Measurements from ENCODE around the gene TECPR1. TPM values are rescaled to one million over a fixed set of nuclear protein-coding genes. Genes with fewer than 3 reads are reported as not detected.

Gene TECPR1
- total RNA-seq, 1 experiment from 2014 or later = 12.9 TPM

- intact Hi-C loops (cut with micrococcal nuclease; ENCODE audit: unreplicated experiment) = no loop called here
- no peaks in the 10 kb centered on the region for H3K9me3 Mint-ChIP-seq (ENCODE audit: low read depth, unreplicated experiment)
- no peak for DNase-seq
- no peaks in the 10 kb centered on the region for H3K4me1 Mint-ChIP-seq (ENCODE audit: low read depth, unreplicated experiment)
- no TSS peak for BruUV-seq (replicated peaks)
- TF ChIP-seq CTCF (IDR thresholded peaks at IDR 0.05; ENCODE audit: unreplicated experiment) = no peak
- peaks cover 6% of the 10 kb centered on the region for H3K36me3 Mint-ChIP-seq (ENCODE audit: insufficient read depth, unreplicated experiment)
- H3K4me3 Mint-ChIP-seq (ENCODE audit: low read depth, unreplicated experiment) = no peak overlapping the region
- H3K27ac Mint-ChIP-seq (ENCODE audit: unreplicated experiment) = no peak overlapping the region
- CTCF ChIA-PET = no interaction called here
- H3K27me3 Mint-ChIP-seq (ENCODE audit: unreplicated experiment) = no peaks in the 10 kb centered on the region
These were observed 20.4 kb downstream of the TECPR1 start for GRCh38 chr7:98231493-98232262.

DNA sequence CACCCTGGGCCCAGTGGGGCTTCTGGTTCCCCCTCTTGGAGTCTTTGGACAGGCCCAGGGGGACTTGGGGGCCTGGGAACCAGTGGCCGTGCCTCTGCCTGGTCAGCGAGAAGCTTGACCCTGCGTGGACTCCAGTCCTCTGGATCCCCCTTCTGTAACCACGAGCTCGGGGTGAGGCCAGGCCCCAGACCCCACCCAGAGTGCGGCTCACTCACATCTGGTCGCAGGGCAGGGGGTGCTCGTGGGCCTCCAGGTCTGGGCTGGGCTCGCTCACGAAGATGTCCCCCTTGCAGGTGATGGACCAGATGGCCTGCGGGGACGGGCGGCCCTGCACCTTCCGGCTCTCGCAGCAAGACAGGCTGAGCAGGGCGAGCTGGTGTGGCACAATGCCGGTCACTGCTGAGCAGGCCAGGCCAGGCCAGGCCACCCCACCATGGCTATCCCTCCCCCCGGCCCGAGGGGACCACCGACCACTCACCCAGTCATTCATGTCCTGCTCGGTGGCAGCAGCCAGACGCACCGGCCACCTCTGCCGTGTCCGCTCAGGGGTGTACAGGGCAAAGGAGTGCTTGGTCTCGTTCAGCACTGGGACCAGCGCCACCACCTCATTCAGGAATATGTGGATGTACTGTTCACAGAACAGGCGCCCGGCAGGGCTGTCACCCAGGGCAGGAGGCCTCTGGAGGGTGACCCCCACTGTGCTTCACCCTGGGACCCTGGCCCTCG is 21.1 kb downstream of the TECPR1 start:
- TF ChIP-seq CTCF (IDR thresholded peaks at IDR 0.05; ENCODE audit: unreplicated experiment) = no peak
- H3K4me3 Mint-ChIP-seq (ENCODE audit: low read depth, unreplicated experiment) = no peak overlapping the region
- BruUV-seq (replicated peaks) = no TSS peak
- H3K27me3 Mint-ChIP-seq (ENCODE audit: unreplicated experiment) = no peaks in the 10 kb centered on the region
- no peak for DNase-seq
- peaks cover 6% of the 10 kb centered on the region for H3K36me3 Mint-ChIP-seq (ENCODE audit: insufficient read depth, unreplicated experiment)
- no peaks in the 10 kb centered on the region for H3K4me1 Mint-ChIP-seq (ENCODE audit: low read depth, unreplicated experiment)
- H3K9me3 Mint-ChIP-seq (ENCODE audit: low read depth, unreplicated experiment) = no peaks in the 10 kb centered on the region
- intact Hi-C loops (cut with micrococcal nuclease; ENCODE audit: unreplicated experiment) = no loop called here
- CTCF ChIA-PET = no interaction called here
- H3K27ac Mint-ChIP-seq (ENCODE audit: unreplicated experiment) = no peak overlapping the region

DNA sequence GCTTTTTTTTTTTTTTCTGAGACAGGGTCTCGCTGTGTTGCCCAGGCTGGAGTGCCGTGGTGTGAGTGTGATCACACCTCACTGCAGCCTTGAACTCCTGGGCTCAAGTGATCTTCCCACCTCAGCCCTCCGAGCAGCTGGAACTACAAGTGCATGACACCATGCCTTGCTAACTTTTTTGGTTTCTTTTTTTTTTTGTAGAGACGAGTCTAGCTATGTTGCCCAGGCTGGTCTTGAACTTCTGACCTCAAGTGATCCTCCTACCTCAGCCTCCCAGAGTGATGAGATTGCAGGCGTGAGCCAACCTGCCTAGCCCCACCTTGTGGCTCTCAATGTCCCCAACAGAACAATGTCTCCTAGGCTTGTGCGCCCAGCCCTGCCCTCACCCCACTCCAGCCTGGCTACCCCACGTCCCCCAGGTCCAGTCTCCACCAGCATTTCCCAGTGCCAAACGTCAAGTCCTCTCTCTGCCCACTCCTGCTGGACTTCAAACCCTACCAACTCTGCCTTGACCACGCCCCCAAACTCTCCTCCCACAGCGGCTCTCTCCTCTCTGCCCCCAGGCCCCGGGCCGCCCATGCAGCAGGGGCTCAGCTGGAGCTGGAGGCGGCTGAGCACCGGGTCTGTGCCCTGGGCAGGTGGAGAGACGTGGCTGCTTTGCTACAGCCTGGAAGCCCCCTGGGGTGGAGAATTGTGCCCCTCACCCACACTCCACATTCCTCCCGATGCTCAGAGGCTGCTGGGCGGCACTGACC is 21.9 kb downstream of the TECPR1 start:
- CTCF ChIA-PET = interaction anchor here (0.6 kb wide), 1 partner anchor 25 kb away, joined by 5 read pairs; no protein-coding TSS in a partner anchor
- Mint-ChIP-seq H3K36me3 (ENCODE audit: insufficient read depth, unreplicated experiment) (peaks cover 6% of the 10 kb centered on the region), H3K9me3 (ENCODE audit: low read depth, unreplicated experiment) (no peaks in the 10 kb centered on the region), H3K27ac (ENCODE audit: unreplicated experiment) (no peak overlapping the region), H3K27me3 (ENCODE audit: unreplicated experiment) (no peaks in the 10 kb centered on the region), H3K4me1 (ENCODE audit: low read depth, unreplicated experiment) (no peaks in the 10 kb centered on the region), H3K4me3 (ENCODE audit: low read depth, unreplicated experiment) (no peak overlapping the region)
- DNase-seq = no peak
- no TSS peak for BruUV-seq (replicated peaks)
- intact Hi-C loops (cut with micrococcal nuclease; ENCODE audit: unreplicated experiment) = no loop called here
- TF ChIP-seq CTCF (IDR thresholded peaks at IDR 0.05; ENCODE audit: unreplicated experiment) = no peak

- no peaks in the 10 kb centered on the region for H3K27me3 Mint-ChIP-seq (ENCODE audit: unreplicated experiment)
- DNase-seq = no peak
- TF ChIP-seq CTCF (IDR thresholded peaks at IDR 0.05; ENCODE audit: unreplicated experiment) = no peak
- H3K27ac Mint-ChIP-seq (ENCODE audit: unreplicated experiment) = no peak overlapping the region
- CTCF ChIA-PET = no interaction called here
- H3K4me1 Mint-ChIP-seq (ENCODE audit: low read depth, unreplicated experiment) = no peaks in the 10 kb centered on the region
- no peaks in the 10 kb centered on the region for H3K9me3 Mint-ChIP-seq (ENCODE audit: low read depth, unreplicated experiment)
- no peak overlapping the region for H3K4me3 Mint-ChIP-seq (ENCODE audit: low read depth, unreplicated experiment)
- intact Hi-C loops (cut with micrococcal nuclease; ENCODE audit: unreplicated experiment) = no loop called here
- H3K36me3 Mint-ChIP-seq (ENCODE audit: insufficient read depth, unreplicated experiment) = peaks cover 6% of the 10 kb centered on the region
- BruUV-seq (replicated peaks) = no TSS peak
These were observed 22.6 kb downstream of the TECPR1 start for GRCh38 chr7:98229441-98229840.

Measured in Calu3 (cell line).